ENCODE data around the gene SOX5.

Gene SOX5

DNA sequence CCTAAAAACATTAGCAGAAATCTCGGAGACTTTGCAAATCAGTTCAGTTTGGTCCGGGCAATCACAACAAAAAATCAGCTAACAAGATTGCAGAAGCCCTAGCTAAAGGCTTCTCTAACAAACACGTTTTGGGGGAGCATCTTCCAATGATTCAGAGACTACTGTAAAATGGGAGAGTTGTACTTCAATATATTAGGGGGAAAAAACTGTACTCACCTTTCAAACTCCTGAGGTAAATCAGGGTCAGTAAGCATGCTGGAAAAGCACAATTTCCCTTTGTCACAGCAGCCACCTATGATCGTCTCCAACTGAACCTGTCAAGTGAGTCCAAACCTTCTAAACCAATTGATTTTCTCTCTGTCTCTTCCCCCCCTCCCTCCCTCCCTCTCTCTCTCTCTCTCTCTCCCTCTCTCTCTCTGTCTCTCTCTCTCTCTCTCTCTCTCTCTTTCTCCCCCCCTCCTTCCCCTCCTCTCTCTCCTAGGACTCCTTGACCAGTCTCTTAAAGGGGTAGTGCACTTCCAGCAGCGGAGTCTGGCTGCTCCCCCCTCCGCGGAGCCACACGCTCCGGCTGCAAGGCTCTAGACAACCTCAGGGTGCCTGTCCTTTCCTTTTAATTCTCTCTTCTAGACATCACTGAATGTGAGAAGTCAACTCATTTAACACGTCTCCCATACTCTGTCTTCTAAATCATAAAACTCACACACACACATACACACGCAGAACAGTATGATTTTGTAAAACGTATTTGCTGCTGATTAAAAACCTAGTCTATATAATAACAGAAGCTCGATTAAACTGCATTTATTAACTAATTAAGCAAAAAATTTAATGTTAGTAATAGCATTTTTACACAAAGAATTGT, at the start of gene SOX5:
TSS of gene SOX5 (minus strand) at position 323 of the 862 bp plus-strand sequence. CDS start at position 254, 69 bp downstream.
- TF ChIP-seq GATA3 (IDR thresholded peaks at IDR 0.05; ENCODE audit: low read depth, low read length) (no peak), GATA2 (IDR thresholded peaks at IDR 0.05; ENCODE audit: low read depth, low read length) (no peak)

DNA sequence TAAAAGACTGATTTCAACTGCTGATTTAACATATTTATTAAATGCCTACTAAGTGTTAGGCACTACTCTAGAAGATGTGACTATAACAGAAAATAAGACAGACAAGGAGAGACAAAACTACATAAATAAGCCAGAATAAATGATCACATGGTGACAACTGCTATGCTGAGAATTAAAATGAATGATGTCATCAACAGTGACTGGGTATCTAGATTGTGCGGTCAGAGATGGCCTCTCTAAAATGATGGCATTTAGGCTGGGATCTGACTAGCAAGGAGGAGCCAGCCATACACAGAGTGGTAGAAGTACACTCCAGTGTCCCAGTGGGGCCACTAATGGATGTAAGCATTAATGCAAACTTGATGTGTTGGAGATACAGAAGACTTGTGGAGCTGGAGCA, 37.6 kb upstream of the SOX5 start:
- TF ChIP-seq GATA3 (IDR thresholded peaks at IDR 0.05; ENCODE audit: low read depth, low read length) (no peak), GATA2 (IDR thresholded peaks at IDR 0.05; ENCODE audit: low read depth, low read length) (no peak)

DNA sequence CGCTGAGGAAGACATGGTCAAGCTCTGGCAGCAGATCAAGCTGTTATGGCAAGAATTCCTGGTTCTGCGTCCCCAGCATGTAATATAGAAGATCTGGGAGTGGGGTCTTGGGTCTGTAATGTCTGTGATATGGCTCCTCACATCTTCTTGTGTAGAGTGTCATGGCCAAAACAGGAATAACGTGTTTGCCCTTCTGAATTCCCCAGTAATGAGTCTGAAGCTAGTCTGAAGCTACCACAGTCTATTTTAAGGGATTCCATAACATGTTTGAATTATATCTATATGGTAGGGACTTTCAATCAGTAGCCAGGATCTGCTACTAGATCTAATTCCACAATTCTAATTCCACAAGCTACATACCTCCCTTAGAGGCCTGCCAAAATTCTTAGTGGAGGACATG, 31.4 kb upstream of the SOX5 start:
- TF ChIP-seq GATA2 (IDR thresholded peaks at IDR 0.05; ENCODE audit: low read depth, low read length) (no peak), GATA3 (IDR thresholded peaks at IDR 0.05; ENCODE audit: low read depth, low read length) (no peak)

DNA sequence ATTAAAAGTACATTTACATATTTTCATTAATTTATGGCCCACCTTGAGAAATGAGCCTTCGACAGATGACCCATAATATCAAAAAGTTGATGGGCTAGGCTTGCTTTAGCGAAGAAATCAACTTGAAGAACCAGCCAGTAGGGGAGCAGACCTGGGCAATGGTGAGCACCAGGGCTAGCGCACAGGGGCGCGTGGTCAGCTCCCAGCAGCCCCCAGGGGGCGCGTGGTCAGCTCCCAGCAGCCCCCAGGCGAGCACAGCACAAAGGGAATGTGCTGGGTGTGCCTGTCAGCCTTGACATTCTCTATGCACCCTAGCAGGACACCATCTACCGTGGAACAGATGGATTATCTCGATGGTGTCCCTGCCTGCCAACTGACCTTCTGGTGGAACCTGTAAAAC, 15.3 kb upstream of the SOX5 start:
- TF ChIP-seq GATA2 (IDR thresholded peaks at IDR 0.05; ENCODE audit: low read depth, low read length) = no peak
- TF ChIP-seq GATA3 (IDR thresholded peaks at IDR 0.05; ENCODE audit: low read depth, low read length) = no peak

DNA sequence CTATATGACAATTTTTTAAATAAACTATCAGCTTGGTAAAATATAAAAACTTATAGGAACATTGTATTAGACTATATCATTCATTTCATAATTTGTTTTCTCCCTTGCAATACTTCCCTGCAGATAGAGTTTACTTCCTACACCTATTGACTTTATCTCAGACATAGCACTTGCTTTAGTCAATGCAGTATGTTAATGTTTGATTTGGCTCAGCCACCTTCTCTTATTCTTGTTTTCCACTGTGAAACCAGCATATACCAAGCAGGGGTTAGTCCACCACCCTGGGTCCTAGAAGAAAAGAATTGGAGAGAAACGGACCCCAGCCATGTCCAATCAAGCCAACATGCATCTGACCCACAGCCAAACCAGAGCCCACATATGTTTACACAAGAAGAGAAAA, 10.4 kb upstream of the SOX5 start:
- no peak for TF ChIP-seq GATA3 (IDR thresholded peaks at IDR 0.05; ENCODE audit: low read depth, low read length)
- no peak for TF ChIP-seq GATA2 (IDR thresholded peaks at IDR 0.05; ENCODE audit: low read depth, low read length)

DNA sequence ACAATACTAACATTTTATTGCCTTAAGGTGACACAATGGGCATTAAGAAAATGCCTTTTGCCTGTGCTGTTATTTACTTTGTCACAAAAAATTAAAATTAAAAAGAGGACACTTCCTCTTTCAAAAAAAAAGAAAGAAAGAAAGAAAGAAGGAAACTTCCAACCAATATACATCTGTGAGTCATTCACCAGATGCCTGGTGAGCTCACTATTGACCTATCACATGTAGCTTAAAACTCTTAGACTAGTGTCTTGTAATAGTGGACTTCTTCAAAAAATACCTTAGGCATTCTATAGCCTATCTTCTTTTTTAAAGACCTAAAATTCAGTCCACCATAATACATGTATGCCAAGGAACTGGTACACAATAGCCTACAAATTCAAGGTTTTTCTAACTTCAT, 4.9 kb upstream of the SOX5 start:
- TF ChIP-seq GATA2 (IDR thresholded peaks at IDR 0.05; ENCODE audit: low read depth, low read length) = no peak
- no peak for TF ChIP-seq GATA3 (IDR thresholded peaks at IDR 0.05; ENCODE audit: low read depth, low read length)

DNA sequence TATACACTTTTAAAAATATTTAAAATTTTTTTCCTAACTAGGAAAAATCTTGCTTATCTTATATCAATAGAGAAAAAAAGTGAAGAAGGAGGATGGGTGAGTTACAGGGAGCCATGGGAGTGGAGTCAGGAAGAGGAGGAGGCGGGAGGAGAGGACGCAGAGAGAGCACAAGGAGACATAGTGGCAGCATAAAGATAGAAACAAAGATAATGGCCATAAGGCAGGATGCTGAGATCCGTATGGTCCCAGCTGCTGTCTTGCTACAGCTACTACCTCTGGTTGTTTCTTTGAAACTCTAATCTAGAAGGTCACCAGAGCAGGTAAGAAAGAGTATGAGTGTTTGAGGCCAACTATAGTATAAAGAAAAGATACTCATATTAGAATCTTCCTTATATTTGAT, 2.6 kb upstream of the SOX5 start:
- TF ChIP-seq GATA3 (IDR thresholded peaks at IDR 0.05; ENCODE audit: low read depth, low read length) (no peak), GATA2 (IDR thresholded peaks at IDR 0.05; ENCODE audit: low read depth, low read length) (peak; percentile 46)

DNA sequence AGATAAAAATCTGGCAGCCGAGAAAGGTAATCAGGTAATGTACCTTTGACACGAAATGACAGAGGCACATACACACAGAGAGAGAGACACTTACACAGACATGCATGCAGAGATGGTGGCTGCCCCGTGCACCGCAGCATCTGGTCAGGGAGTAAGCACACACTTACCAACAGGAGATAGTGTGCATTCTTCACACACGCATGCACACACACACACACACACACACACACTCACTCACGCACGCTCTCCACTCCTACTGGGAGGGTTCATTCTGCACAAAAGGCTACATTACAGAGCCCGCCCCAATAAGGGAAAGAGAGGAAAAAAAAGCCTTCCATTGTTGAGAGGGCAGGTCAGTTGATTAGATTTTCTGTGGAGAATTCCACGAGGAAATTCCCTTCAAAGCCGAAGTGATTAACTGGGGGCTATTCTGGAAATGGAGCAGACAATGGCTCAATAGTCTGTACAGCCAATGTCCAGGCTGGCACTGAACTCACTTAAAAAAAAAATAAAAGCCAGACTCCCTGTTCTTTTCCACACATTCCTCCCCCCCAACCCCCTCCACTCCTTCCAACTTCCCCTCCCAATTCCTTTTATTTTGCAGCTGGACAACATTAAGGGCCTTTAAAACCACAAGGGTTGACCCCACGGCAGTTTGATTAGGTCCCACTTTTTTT, 1.4 kb upstream of the SOX5 start:
- TF ChIP-seq GATA2 (IDR thresholded peaks at IDR 0.05; ENCODE audit: low read depth, low read length) (no peak), GATA3 (IDR thresholded peaks at IDR 0.05; ENCODE audit: low read depth, low read length) (no peak)

DNA sequence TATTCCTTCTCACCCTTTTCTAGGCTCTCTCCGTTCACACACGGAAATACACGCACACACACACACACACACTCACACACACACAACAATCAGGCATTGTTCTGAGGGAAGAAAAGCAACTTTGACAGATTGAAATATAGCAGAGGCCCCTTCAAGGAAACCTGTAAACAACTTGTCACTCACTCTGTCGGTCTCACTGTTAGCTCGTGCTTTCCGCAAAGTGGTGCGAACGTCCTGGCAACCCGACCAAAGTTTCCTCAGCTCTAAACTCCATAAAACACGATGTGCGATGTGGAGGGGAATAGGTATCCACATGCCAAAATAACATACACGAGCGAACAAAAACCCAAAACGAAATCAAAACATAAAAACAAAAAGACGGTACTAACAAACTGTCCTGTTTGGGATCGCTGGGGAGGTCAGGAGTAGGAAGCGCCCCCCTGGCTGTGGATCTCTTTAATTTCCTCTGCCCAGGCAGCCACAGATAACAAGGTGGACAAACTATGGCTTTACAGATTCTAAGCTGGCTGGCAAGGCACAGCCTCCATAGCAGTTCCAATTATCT, 822 bp upstream of the SOX5 start:
- TF ChIP-seq GATA3 (IDR thresholded peaks at IDR 0.05; ENCODE audit: low read depth, low read length) = no peak
- TF ChIP-seq GATA2 (IDR thresholded peaks at IDR 0.05; ENCODE audit: low read depth, low read length) = no peak

DNA sequence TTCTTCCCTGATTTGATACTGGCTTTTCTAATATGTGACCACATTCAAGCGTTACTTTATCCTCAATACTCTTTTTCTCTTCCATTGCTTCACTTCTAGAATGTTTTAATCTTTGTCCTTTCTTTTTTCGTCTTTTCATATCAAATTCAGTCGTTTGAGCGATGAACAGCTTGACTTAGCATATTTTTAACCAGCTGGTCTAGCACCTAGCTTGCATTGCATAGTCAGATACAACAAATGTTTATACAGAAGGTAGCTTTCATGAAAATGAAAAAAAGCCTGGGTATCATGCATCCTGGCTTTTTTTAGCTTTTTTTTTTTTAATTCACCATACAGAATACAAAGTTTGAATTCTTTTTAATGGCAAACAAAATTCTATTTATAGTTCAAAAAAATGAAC, 1.2 kb downstream of the SOX5 start:
- TF ChIP-seq GATA2 (IDR thresholded peaks at IDR 0.05; ENCODE audit: low read depth, low read length) (no peak), GATA3 (IDR thresholded peaks at IDR 0.05; ENCODE audit: low read depth, low read length) (no peak)

DNA sequence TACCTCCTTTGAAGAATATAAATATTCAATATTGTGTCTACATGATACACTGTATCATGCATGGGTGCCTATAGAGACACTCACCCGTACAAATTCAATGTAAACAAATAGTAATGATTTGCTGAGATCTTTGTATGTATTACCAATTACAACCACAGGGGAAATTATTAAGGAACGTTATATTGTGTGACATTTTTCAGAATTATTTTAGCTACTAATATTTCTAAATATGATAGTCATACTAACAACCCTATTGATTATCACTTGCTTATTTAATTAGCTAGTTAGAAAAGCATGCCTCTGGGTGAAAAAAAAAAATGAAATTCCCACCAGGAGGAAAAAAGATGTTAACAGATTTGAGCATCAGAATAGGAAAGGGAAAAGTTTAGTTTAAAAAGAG, 2.1 kb downstream of the SOX5 start:
- no peak for TF ChIP-seq GATA2 (IDR thresholded peaks at IDR 0.05; ENCODE audit: low read depth, low read length)
- TF ChIP-seq GATA3 (IDR thresholded peaks at IDR 0.05; ENCODE audit: low read depth, low read length) = no peak

DNA sequence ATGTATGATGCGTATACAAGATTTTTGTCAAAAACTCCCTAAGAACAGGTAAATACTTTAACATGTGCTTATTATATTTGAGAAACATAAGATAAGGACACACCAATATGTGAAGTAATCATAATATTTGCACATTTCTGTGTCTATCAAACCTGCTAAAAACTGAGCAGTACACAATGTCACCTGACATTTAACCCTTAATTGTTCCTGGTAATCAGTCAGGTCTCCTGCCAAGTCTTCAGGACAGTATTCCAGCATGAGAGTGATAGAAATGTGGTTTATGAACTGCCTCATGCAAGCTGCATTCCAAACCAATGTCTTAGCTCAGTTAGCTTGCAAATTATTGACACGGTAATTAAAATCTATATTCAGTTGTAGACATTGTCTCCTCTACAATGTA, 4.2 kb downstream of the SOX5 start:
- no peak for TF ChIP-seq GATA2 (IDR thresholded peaks at IDR 0.05; ENCODE audit: low read depth, low read length)
- TF ChIP-seq GATA3 (IDR thresholded peaks at IDR 0.05; ENCODE audit: low read depth, low read length) = no peak

DNA sequence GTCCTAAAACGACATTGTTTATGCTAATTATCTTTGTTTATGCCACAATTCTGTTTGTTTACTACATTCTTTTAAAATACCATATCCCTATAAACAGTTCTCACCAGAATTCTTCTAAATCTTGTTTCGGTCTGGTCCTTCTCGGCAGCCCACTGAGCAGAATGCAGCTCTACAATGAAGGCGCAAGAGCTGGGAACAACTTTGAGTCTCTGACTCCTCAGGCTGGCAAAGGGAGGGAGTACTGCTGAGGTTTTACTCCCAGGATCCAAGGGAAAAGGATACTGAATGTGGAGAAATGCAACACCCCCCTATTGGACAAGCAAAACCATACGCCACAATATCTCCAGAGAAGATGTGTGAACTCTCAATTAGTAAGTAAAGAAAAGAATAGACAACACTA, 5.4 kb downstream of the SOX5 start:
- no peak for TF ChIP-seq GATA3 (IDR thresholded peaks at IDR 0.05; ENCODE audit: low read depth, low read length)
- TF ChIP-seq GATA2 (IDR thresholded peaks at IDR 0.05; ENCODE audit: low read depth, low read length) = no peak

DNA sequence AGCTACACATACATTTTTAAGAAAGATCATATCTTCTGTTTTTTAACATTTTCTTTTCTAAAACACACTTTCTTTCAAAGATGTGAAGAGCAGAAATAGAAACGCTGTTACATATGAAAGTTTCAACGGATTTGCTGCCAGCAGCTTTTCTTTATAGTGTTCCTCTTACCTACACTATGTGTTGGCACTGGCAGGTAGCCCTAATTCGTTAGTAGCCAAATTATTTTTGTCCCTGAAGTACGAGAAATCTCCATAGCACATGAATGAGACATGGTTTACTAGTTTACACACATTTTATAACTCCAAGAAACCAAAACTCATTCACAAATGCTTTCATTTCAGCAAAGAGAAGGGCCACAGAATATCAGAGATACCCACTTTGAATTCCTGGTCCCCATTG, 6.6 kb downstream of the SOX5 start:
- TF ChIP-seq GATA2 (IDR thresholded peaks at IDR 0.05; ENCODE audit: low read depth, low read length) = no peak
- TF ChIP-seq GATA3 (IDR thresholded peaks at IDR 0.05; ENCODE audit: low read depth, low read length) = no peak

DNA sequence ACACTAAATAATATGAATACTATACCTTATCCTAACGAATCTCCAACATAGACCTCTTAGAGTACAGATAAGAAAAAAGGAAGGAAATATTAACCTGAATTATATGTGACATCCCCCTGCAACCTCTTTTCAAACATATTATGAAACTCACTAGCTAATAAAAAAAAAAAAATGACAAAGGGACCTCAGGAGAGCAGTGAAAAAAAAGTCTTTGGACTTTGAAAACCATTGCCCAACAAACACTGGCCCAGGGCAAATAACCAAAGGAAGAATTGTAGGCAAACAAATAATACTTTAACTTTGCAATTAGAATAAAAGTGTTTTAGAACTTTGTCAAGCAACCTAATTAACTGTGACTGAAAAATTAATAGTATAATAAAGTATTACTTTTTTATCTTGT, 7.7 kb downstream of the SOX5 start:
- TF ChIP-seq GATA3 (IDR thresholded peaks at IDR 0.05; ENCODE audit: low read depth, low read length) (no peak), GATA2 (IDR thresholded peaks at IDR 0.05; ENCODE audit: low read depth, low read length) (no peak)
